AG04449 (cell line): ENCODE measurements around the gene MTSS2.

Experiments used
- CTCF ChIA-PET: fragments of 350-600 bp; formaldehyde crosslinking; extraction: SDS; loops from one replicate; lab custom pipeline; 2021; ENCODE audit warnings: antibody characterized with exemption; lab: Yijun Ruan, JAX
- POLR2A ChIA-PET: fragments of 400-600, 350-600 bp; formaldehyde crosslinking; extraction: SDS; loops from one replicate; lab custom pipeline; 2020; ENCODE audit warnings: antibody characterized with exemption, inconsistent platforms; lab: Yijun Ruan, JAX
- DNase-seq: peaks from one replicate; pipeline ENCODE4 v3.0.0-alpha.2; 2010; ENCODE audit warnings: low read depth, low spot score
- H3K4me3 ChIP-seq: 2 replicates; pipeline ENCODE4 v1.5.1; 2011; ENCODE audit warnings: low read depth, mild to moderate bottlenecking, control low read depth, low read length
- CTCF ChIP-seq: IDR thresholded peaks from one replicate; pipeline ENCODE4 v1.5.1; 2011; ENCODE audit warnings: mild to moderate bottlenecking, moderate library complexity, low read length, control low read depth, inconsistent platforms; ENCODE audit not compliant: insufficient read depth; ENCODE audit errors: missing control alignments

Gene MTSS2

GRCh38 chr16:70687671-70688245 is 1.9 kb upstream of the MTSS2 start:
- POLR2A ChIA-PET = interaction anchor here (0.7 to 1.4 kb wide), 3 partner anchors 15 to 83 kb away, joined by 3 to 6 read pairs (median 3); no protein-coding TSS in a partner anchor
- no peak for TF ChIP-seq CTCF
- CTCF ChIA-PET = interaction anchor here (0.9 to 4.2 kb wide), 7 partner anchors 11 to 92 kb away, joined by 3 to 60 read pairs (median 6); no protein-coding TSS in a partner anchor
- no peak for DNase-seq
- no peak overlapping the region for H3K4me3 ChIP-seq

GRCh38 chr16:70687102-70687511 is 1.3 kb upstream of the MTSS2 start:
- no peak for DNase-seq
- ChIA-PET CTCF (interaction anchor here (0.7 to 4.2 kb wide), 6 partner anchors 10 to 83 kb away, joined by 3 to 60 read pairs (median 6); no protein-coding TSS in a partner anchor), POLR2A (interaction anchor here (0.7 to 0.8 kb wide), 3 partner anchors 16 to 67 kb away, joined by 3 to 4 read pairs (median 3); no protein-coding TSS in a partner anchor)
- no peak overlapping the region; the same call in none of the 2 replicates for H3K4me3 ChIP-seq
- TF ChIP-seq CTCF = no peak

GRCh38 chr16:70686376-70687101 is 686 bp upstream of the MTSS2 start:
- DNase-seq = no peak
- peak overlapping the region; percentile 86 for H3K4me3 ChIP-seq
- POLR2A ChIA-PET = interaction anchor here (0.6 to 2.0 kb wide), 5 partner anchors 16 to 93 kb away, joined by 3 to 7 read pairs (median 4); no protein-coding TSS in a partner anchor
- TF ChIP-seq CTCF = no peak
- CTCF ChIA-PET = interaction anchor here (0.7 to 4.2 kb wide), 5 partner anchors 16 to 83 kb away, joined by 3 to 60 read pairs (median 6); no protein-coding TSS in a partner anchor

GRCh38 chr16:70685061-70685937 is 554 bp downstream of the MTSS2 start:
- no peak for DNase-seq
- ChIA-PET CTCF (interaction anchor here (1.1 to 14.6 kb wide), 5 partner anchors 9 to 86 kb away, joined by 3 to 320 read pairs (median 5); no protein-coding TSS in a partner anchor), POLR2A (interaction anchor here (0.8 to 2.0 kb wide), 4 partner anchors 50 to 86 kb away, joined by 3 to 7 read pairs (median 4); no protein-coding TSS in a partner anchor)
- no peak for TF ChIP-seq CTCF
- peak overlapping the region; percentile 86 for H3K4me3 ChIP-seq

- CTCF ChIA-PET = interaction anchor here (1.1 to 14.6 kb wide), 5 partner anchors 8 to 87 kb away, joined by 3 to 320 read pairs (median 3); no protein-coding TSS in a partner anchor
- TF ChIP-seq CTCF = no peak
- DNase-seq = no peak
- POLR2A ChIA-PET = interaction anchor here (1.3 to 2.0 kb wide), 2 partner anchors 77 to 87 kb away, joined by 3 to 7 read pairs; no protein-coding TSS in a partner anchor
- peak overlapping the region; percentile 86 for H3K4me3 ChIP-seq
Observed at GRCh38 chr16:70684146-70685060, 1.4 kb downstream of the MTSS2 start.
